SK-N-SH (cell line): Measurements from ENCODE around the gene SNAPC5. TPM values are rescaled to one million over a fixed set of nuclear protein-coding genes. Genes with fewer than 3 reads are reported as not detected.

Experiments used
- CTCF ChIA-PET: fragments of 300-600, 350-600 bp; formaldehyde crosslinking; extraction: SDS; loops from one replicate; lab custom pipeline; 2021; lab: Yijun Ruan, JAX
- POLR2A ChIA-PET: fragments of 350-600 bp; sonication (Branson Sonifier 250); formaldehyde crosslinking; extraction: SDS; loops from one replicate; lab custom pipeline; 2020; ENCODE audit warnings: antibody characterized with exemption, inconsistent platforms; lab: Yijun Ruan, JAX
- DNase-seq: peaks from one replicate; pipeline ENCODE4 v3.0.0; 2012
- H2AFZ ChIP-seq: fragments of 200-600 bp; sonication (generic); 2 replicates; pipeline ENCODE4 v1.8.1; 2016; ENCODE audit warnings: antibody characterized with exemption, mild to moderate bottlenecking, low read depth
- H3F3A ChIP-seq: fragments of 200-600 bp; sonication (generic); replicated peaks from 2 replicates; pipeline ENCODE3; 2016; ENCODE audit warnings: antibody characterized with exemption, mild to moderate bottlenecking; ENCODE audit not compliant: insufficient read depth
- H3K27ac ChIP-seq, 2 experiments: fragments of 200-500 bp in 1 of 2; fragments of 200-600 bp in 1 of 2; sonication (Bioruptor generic) in 1 of 2; sonication (generic), shearing (Covaris generic) in 1 of 2; 2 replicates each; pipeline versions ENCODE4 v1.5.1 to v1.6.1; 2014 to 2016; ENCODE audit warnings: low read depth in 2 of 2, inconsistent platforms in 1 of 2, low read length in 1 of 2, mild to moderate bottlenecking in 1 of 2, mixed read lengths in 1 of 2
- H3K27me3 ChIP-seq: fragments of 200-600 bp; sonication (generic), shearing (Covaris generic); 2 replicates; pipeline ENCODE4 v1.6.1; 2016; ENCODE audit warnings: mixed run types; ENCODE audit not compliant: insufficient read depth
- H3K36me3 ChIP-seq, 2 experiments: fragments of 200-500 bp in 1 of 2; fragments of 200-600 bp in 1 of 2; sonication (Bioruptor generic) in 1 of 2; sonication (generic) in 1 of 2; replicated peaks in 1 of 2; 2 replicates each; pipeline versions ENCODE3 to v1.5.1; 2014 to 2016; ENCODE audit warnings: low read length in 1 of 2, mild to moderate bottlenecking in 1 of 2; ENCODE audit not compliant: insufficient read depth in 2 of 2, control insufficient read depth in 1 of 2
- H3K4me1 ChIP-seq, 2 experiments: fragments of 200-500 bp in 1 of 2; fragments of 200-600 bp in 1 of 2; sonication (Bioruptor generic) in 1 of 2; sonication (generic), shearing (Covaris generic) in 1 of 2; 2 replicates each; pipeline versions ENCODE4 v1.5.1 to v1.6.1; 2014 to 2016; ENCODE audit warnings: low read depth in 1 of 2, low read length in 1 of 2, mixed run types in 1 of 2; ENCODE audit not compliant: insufficient read depth in 2 of 2, control insufficient read depth in 1 of 2
- H3K4me2 ChIP-seq: fragments of 200-600 bp; sonication (generic), shearing (Covaris generic); 2 replicates; pipeline ENCODE4 v1.6.1; 2017; ENCODE audit warnings: mixed run types
- H3K4me3 ChIP-seq, 2 experiments: fragments of 200-500 bp in 1 of 2; fragments of 200-600 bp in 1 of 2; sonication (Bioruptor generic) in 1 of 2; sonication (generic), shearing (Covaris generic) in 1 of 2; 2 replicates each; pipeline versions ENCODE4 v1.5.1 to v1.8.1; 2014 to 2016; ENCODE audit warnings: low read depth in 2 of 2, inconsistent platforms in 1 of 2, low read length in 1 of 2, mild to moderate bottlenecking in 1 of 2, mixed read lengths in 1 of 2, moderate library complexity in 1 of 2
- H3K79me2 ChIP-seq: fragments of 200-600 bp; sonication (generic); 2 replicates; pipeline ENCODE4 v1.8.1; 2017; ENCODE audit warnings: mild to moderate bottlenecking; ENCODE audit not compliant: insufficient read depth
- H3K9ac ChIP-seq: fragments of 200-600 bp; sonication (generic); 2 replicates; pipeline ENCODE4 v1.6.1; 2017; ENCODE audit warnings: mixed run types
- H3K9me2 ChIP-seq: fragments of 200-600 bp; sonication (generic); 2 replicates; pipeline ENCODE4 v1.6.1; 2017; ENCODE audit warnings: mixed run types
- H3K9me3 ChIP-seq: fragments of 200-600 bp; sonication (generic); 2 replicates; pipeline ENCODE4 v1.6.1; 2017; ENCODE audit warnings: mixed run types, mild to moderate bottlenecking, moderate library complexity
- H4K20me1 ChIP-seq: fragments of 200-600 bp; sonication (generic); 2 replicates; pipeline ENCODE4 v1.6.1; 2017; ENCODE audit warnings: mild to moderate bottlenecking, mixed run types; ENCODE audit not compliant: insufficient read depth
- EZH2phosphoT487 ChIP-seq: fragments of 200-600 bp; sonication (generic); IDR thresholded peaks from 2 replicates; pipeline ENCODE4 v1.6.1; 2017; ENCODE audit warnings: low read depth, mixed run types, mild to moderate bottlenecking, antibody characterized with exemption, moderate library complexity, borderline replicate concordance
- GATA2 ChIP-seq: sonication (generic); formaldehyde crosslinking; IDR thresholded peaks from 2 replicates; pipeline ENCODE4 v1.5.0; 2020; ENCODE audit warnings: mild to moderate bottlenecking, missing genetic modification reagents
- NFIC ChIP-seq: IDR thresholded peaks from 2 replicates; pipeline ENCODE4 v1.4.0; 2012; ENCODE audit warnings: borderline replicate concordance
- NRF1 ChIP-seq: IDR thresholded peaks from 2 replicates; pipeline ENCODE4 v1.6.1; 2012; ENCODE audit warnings: low read depth, mild to moderate bottlenecking, low read length
- RAD21 ChIP-seq: IDR thresholded peaks from 2 replicates; pipeline ENCODE4 v1.6.1; 2012; ENCODE audit warnings: mild to moderate bottlenecking, low read length
- RCOR1 ChIP-seq: fragments of 150-350 bp; IDR thresholded peaks from 2 replicates; pipeline ENCODE4 v1.6.1; 2017; ENCODE audit warnings: antibody characterized with exemption, low read length
- SIN3A ChIP-seq: IDR thresholded peaks from 2 replicates; pipeline ENCODE4 v1.6.1; 2012; ENCODE audit warnings: low read depth, mild to moderate bottlenecking, low read length, moderate library complexity, borderline replicate concordance
- SMC3 ChIP-seq: IDR thresholded peaks from 2 replicates; pipeline ENCODE4 v1.6.1; 2012; ENCODE audit warnings: low read depth, low read length, improper control_type of control experiment
- TCF12 ChIP-seq: IDR thresholded peaks from 2 replicates; pipeline ENCODE4 v1.4.0; 2012
- WGBS: methylation state at CpG from one replicate; pipeline ENCODE4 v1.1.6; 2017; ENCODE audit warnings: low lambda C conversion rate; 5-methylcytosine and 5-hydroxymethylcytosine counted together
- polyA plus RNA-seq, 3 experiments: library from polyadenylated mRNA; depleted of rRNA; stranded (reverse); fragments of >200 nt; gene quantifications; 2 replicates each; pipeline ENCODE4 v1.2.3, GENCODE V29; 2012
- TF ChIP-seq, protein P1 (sequence below): fragments of 200-600 bp; sonication (generic); IDR thresholded peaks from 2 replicates; pipeline ENCODE4 v1.6.1; 2017; ENCODE audit warnings: antibody characterized with exemption, mild to moderate bottlenecking, moderate library complexity
- TF ChIP-seq, protein P2 (sequence below): fragments of 150-350 bp; IDR thresholded peaks from 2 replicates; pipeline ENCODE4 v1.6.1; 2017; ENCODE audit warnings: antibody characterized with exemption, low read length, low read depth, borderline replicate concordance
- TF ChIP-seq, protein P3 (sequence below): IDR thresholded peaks from 2 replicates; pipeline ENCODE4 v1.4.0; 2012; ENCODE audit warnings: low read depth, borderline replicate concordance

The SNAPC5 gene
- polyA plus RNA-seq, 1 of the 3 experiments (the other 2 are of a cell fraction): 65.0 TPM

DNA sequence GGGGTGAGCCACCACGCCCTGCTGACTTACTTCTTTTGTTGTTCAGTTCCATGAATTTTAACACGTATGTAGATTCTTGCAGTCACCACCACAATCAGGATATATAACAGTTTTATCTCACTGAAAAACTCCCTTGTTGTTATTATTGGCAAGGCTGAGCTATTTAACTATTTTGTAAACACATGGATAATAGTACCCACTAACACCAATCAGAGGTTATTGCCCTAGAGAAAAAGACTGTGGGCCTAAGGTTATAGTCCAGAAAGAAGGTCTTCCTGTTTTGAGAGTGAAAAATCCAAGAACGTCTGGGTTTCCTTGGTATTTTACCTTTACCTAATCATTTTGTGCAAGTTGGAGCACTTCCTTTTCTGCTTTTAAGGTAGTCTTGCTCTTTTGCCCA, 17.0 kb upstream of the SNAPC5 start:
- no peak overlapping the region for H2AFZ ChIP-seq
- no peak overlapping the region for H3K9ac ChIP-seq
- H3K36me3 ChIP-seq: peaks cover 2 to 38% of the 10 kb centered on the region in 2 experiments
- no peaks in the 10 kb centered on the region for H3K9me3 ChIP-seq
- H3K27me3 ChIP-seq: no peaks in the 10 kb centered on the region
- H4K20me1 ChIP-seq: no peaks in the 10 kb centered on the region
- ChIA-PET CTCF (interaction anchor here (1.7 kb wide), 1 partner anchor 9 kb away, joined by 5 read pairs; the partner anchor contains the start of gene ZWILCH), POLR2A (no interaction called here)
- 0 out of 2 replicates have a peak, but pooled peaks cover 8% of the 10 kb centered on the region for H3K79me2 ChIP-seq
- WGBS: 96% methylated on average over 3 of the region's 3 CpGs
- H3K4me3 ChIP-seq: no peak overlapping the region
- H3F3A ChIP-seq: no peaks in the 10 kb centered on the region
- H3K4me2 ChIP-seq: no peak overlapping the region
- TF ChIP-seq GATA2 (CRISPR knock-in tag) (no peak), SIN3A (no peak), RAD21 (no peak), TCF12 (no peak), NRF1 (no peak), EZH2phosphoT487 (no peak), SMC3 (no peak)
- TF ChIP-seq, protein P1, sequence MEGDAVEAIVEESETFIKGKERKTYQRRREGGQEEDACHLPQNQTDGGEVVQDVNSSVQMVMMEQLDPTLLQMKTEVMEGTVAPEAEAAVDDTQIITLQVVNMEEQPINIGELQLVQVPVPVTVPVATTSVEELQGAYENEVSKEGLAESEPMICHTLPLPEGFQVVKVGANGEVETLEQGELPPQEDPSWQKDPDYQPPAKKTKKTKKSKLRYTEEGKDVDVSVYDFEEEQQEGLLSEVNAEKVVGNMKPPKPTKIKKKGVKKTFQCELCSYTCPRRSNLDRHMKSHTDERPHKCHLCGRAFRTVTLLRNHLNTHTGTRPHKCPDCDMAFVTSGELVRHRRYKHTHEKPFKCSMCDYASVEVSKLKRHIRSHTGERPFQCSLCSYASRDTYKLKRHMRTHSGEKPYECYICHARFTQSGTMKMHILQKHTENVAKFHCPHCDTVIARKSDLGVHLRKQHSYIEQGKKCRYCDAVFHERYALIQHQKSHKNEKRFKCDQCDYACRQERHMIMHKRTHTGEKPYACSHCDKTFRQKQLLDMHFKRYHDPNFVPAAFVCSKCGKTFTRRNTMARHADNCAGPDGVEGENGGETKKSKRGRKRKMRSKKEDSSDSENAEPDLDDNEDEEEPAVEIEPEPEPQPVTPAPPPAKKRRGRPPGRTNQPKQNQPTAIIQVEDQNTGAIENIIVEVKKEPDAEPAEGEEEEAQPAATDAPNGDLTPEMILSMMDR: no peak
- TF ChIP-seq, protein P2, sequence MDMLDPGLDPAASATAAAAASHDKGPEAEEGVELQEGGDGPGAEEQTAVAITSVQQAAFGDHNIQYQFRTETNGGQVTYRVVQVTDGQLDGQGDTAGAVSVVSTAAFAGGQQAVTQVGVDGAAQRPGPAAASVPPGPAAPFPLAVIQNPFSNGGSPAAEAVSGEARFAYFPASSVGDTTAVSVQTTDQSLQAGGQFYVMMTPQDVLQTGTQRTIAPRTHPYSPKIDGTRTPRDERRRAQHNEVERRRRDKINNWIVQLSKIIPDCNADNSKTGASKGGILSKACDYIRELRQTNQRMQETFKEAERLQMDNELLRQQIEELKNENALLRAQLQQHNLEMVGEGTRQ: no peak
- TF ChIP-seq, protein P3, sequence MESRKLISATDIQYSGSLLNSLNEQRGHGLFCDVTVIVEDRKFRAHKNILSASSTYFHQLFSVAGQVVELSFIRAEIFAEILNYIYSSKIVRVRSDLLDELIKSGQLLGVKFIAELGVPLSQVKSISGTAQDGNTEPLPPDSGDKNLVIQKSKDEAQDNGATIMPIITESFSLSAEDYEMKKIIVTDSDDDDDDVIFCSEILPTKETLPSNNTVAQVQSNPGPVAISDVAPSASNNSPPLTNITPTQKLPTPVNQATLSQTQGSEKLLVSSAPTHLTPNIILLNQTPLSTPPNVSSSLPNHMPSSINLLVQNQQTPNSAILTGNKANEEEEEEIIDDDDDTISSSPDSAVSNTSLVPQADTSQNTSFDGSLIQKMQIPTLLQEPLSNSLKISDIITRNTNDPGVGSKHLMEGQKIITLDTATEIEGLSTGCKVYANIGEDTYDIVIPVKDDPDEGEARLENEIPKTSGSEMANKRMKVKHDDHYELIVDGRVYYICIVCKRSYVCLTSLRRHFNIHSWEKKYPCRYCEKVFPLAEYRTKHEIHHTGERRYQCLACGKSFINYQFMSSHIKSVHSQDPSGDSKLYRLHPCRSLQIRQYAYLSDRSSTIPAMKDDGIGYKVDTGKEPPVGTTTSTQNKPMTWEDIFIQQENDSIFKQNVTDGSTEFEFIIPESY: no peak
- H3K9me2 ChIP-seq: no peaks in the 10 kb centered on the region
- DNase-seq: no peak
- no peak overlapping the region for H3K27ac ChIP-seq
- peaks cover 0 to 6% of the 10 kb centered on the region in 2 experiments; a peak in 1 of 4 replicates for H3K4me1 ChIP-seq

DNA sequence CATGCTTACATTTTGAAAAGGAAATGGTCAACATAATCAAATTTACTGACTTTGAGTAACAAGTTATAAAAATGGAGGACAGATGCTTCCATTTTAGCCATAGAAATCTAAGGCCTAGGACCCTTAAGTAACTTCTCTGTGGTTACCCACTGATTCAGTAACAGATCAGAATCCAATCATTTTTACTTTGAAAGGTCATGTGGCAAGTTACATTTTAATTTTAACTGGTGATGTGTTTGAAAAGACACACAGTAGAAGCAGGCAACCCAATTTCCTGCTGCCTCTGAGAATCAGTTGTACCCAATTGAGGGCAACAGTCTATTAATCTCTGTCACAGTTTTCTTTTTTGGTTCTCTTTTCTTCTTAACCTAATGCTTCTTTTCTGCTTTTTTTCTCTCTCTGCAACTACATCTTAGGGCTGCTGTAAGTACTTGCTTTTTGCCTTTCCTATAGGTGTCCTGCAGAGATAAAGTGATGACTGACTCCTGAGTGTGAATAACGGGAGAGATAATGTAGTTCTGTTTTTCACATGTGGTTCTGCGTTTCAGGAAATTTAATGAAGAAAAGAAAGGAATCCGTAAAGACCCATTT, 10.8 kb upstream of the SNAPC5 start:
- Histone ChIP-seq H3K4me2 (no peak overlapping the region), H3K9me2 (no peaks in the 10 kb centered on the region), H4K20me1 (peaks cover 8% of the 10 kb centered on the region), H3K36me3 (peaks cover 3 to 21% of the 10 kb centered on the region in 2 experiments), H2AFZ (peak overlapping the region; percentile 25; the same call in 1 of the 2 replicates), H3K4me1 (peaks cover 3 to 9% of the 10 kb centered on the region in 2 experiments; a peak in 2 of 4 replicates), H3K9ac (no peak overlapping the region), H3K79me2 (peaks cover 67% of the 10 kb centered on the region), H3K9me3 (no peaks in the 10 kb centered on the region), H3K27me3 (no peaks in the 10 kb centered on the region), H3K4me3 (no peak overlapping the region), H3F3A (no peaks in the 10 kb centered on the region)
- POLR2A ChIA-PET: no interaction called here
- 85% methylated on average over 3 of the region's 3 CpGs for WGBS
- CTCF ChIA-PET: interaction anchor here (1.1 kb wide), 1 partner anchor 11 kb away, joined by 6 read pairs; the partner anchor contains the start of gene SNAPC5
- no peak for DNase-seq
- TF ChIP-seq SIN3A (no peak), NFIC (no peak), RCOR1 (no peak)
- TF ChIP-seq, all 33 proteins: peak for 0
- H3K27ac ChIP-seq: peak overlapping the region in 1 of 2 experiments; percentile 19; a peak in 1 of 4 replicates
